ENCODE results near the gene POLE3. TPM values are rescaled to one million over a fixed set of nuclear protein-coding genes. Genes with fewer than 3 reads are reported as not detected.

POLE3 gene
- total RNA-seq, 1 experiment from 2014 or later = 64.5 TPM

DNA sequence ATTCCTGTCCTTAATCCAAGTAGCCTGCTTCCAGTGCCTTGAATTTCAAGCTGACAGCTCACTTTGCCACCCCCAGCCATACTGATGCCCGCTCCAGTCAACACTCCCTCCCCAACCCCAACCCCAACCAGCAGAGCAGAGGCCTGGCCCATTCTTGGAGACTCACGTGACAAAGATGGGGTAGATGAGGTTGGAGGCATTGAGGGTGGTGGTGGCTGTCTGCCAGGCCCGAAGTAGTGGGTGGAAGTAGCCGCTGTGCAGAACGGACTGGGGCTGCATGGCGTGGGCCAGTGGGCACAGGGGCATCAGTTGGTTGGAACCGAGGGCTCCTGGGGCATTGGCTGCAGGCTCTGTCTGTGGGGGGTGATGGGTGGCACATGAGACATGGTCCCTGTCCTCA, 17.2 kb downstream of the POLE3 start:
- no TSS peak for BruUV-seq (replicated peaks)
- intact Hi-C loops (cut with micrococcal nuclease; ENCODE audit: unreplicated experiment) = no loop called here
- DNase-seq = no peak
- no peak overlapping the region for H3K27ac ChIP-seq
- 0 out of 2 replicates have a peak, but pooled peaks cover 6% of the 10 kb centered on the region for H4K20me1 ChIP-seq (ENCODE audit: insufficient read depth)
- H3K4me1 ChIP-seq (replicated peaks; ENCODE audit: insufficient read depth) = peaks cover 7% of the 10 kb centered on the region
- H3K79me2 ChIP-seq (ENCODE audit: low read depth) = no peaks in the 10 kb centered on the region
- no peaks in the 10 kb centered on the region for H3K9me3 ChIP-seq (ENCODE audit: insufficient read depth, low read depth)
- no peak overlapping the region for H2AFZ ChIP-seq
- H3K27me3 ChIP-seq (ENCODE audit: insufficient read depth, low read depth) = no peaks in the 10 kb centered on the region
- TF ChIP-seq, protein P1, sequence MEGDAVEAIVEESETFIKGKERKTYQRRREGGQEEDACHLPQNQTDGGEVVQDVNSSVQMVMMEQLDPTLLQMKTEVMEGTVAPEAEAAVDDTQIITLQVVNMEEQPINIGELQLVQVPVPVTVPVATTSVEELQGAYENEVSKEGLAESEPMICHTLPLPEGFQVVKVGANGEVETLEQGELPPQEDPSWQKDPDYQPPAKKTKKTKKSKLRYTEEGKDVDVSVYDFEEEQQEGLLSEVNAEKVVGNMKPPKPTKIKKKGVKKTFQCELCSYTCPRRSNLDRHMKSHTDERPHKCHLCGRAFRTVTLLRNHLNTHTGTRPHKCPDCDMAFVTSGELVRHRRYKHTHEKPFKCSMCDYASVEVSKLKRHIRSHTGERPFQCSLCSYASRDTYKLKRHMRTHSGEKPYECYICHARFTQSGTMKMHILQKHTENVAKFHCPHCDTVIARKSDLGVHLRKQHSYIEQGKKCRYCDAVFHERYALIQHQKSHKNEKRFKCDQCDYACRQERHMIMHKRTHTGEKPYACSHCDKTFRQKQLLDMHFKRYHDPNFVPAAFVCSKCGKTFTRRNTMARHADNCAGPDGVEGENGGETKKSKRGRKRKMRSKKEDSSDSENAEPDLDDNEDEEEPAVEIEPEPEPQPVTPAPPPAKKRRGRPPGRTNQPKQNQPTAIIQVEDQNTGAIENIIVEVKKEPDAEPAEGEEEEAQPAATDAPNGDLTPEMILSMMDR (conservative IDR thresholded peaks at IDR 0.05) = no peak
- no peak for TF ChIP-seq EZH2 (IDR thresholded peaks at IDR 0.05; ENCODE audit: low read depth)
- POLR2A ChIA-PET (ENCODE audit: unreplicated experiment) = no interaction called here
- no peak overlapping the region for H3K4me2 ChIP-seq
- H3K36me3 ChIP-seq (ENCODE audit: low read depth) = no peaks in the 10 kb centered on the region
- H3K4me3 ChIP-seq = no peak overlapping the region
- no peaks in the 10 kb centered on the region for H3K9me2 ChIP-seq (ENCODE audit: insufficient read depth)
- H3F3A ChIP-seq (ENCODE audit: insufficient read depth, low read depth) = peaks cover 9% of the 10 kb centered on the region
- CTCF ChIA-PET = no interaction called here

DNA sequence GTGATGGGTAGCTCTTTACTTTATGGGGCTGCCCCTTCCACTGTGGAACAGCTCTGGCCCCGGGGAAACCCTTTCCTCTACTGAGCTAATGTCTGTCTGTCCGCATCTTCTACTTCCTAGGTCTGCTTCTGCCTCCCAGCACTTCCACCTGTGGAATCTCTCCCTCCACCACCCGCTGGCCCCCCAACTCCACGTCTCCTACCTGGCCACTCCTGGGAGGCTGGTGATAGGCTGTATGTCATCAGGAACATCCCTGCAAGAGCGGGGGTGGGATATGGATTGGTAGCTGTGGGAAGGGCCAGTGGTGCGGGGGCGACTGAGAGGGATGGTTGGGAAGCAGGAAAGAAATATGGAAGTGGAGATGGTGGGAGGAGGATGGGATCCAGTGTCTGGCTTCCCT, 18.6 kb downstream of the POLE3 start:
- TF ChIP-seq EZH2 (IDR thresholded peaks at IDR 0.05; ENCODE audit: low read depth) = no peak
- TF ChIP-seq, protein P1 (conservative IDR thresholded peaks at IDR 0.05) = no peak
- Histone ChIP-seq H3F3A (ENCODE audit: insufficient read depth, low read depth) (no peaks in the 10 kb centered on the region; the same call in 1 of the 2 replicates), H3K9me3 (ENCODE audit: insufficient read depth, low read depth) (no peaks in the 10 kb centered on the region), H3K9me2 (ENCODE audit: insufficient read depth) (no peaks in the 10 kb centered on the region), H3K4me3 (no peak overlapping the region), H3K36me3 (ENCODE audit: low read depth) (no peaks in the 10 kb centered on the region), H3K27ac (no peak overlapping the region), H2AFZ (no peak overlapping the region), H3K79me2 (ENCODE audit: low read depth) (no peaks in the 10 kb centered on the region), H4K20me1 (ENCODE audit: insufficient read depth) (no peaks in the 10 kb centered on the region), H3K4me1 (replicated peaks; ENCODE audit: insufficient read depth) (no peaks in the 10 kb centered on the region; the same call in 1 of the 2 replicates), H3K4me2 (no peak overlapping the region), H3K27me3 (ENCODE audit: insufficient read depth, low read depth) (no peaks in the 10 kb centered on the region)
- DNase-seq = no peak
- BruUV-seq (replicated peaks) = no TSS peak
- ChIA-PET CTCF (no interaction called here), POLR2A (ENCODE audit: unreplicated experiment) (no interaction called here)
- intact Hi-C loops (cut with micrococcal nuclease; ENCODE audit: unreplicated experiment) = no loop called here

DNA sequence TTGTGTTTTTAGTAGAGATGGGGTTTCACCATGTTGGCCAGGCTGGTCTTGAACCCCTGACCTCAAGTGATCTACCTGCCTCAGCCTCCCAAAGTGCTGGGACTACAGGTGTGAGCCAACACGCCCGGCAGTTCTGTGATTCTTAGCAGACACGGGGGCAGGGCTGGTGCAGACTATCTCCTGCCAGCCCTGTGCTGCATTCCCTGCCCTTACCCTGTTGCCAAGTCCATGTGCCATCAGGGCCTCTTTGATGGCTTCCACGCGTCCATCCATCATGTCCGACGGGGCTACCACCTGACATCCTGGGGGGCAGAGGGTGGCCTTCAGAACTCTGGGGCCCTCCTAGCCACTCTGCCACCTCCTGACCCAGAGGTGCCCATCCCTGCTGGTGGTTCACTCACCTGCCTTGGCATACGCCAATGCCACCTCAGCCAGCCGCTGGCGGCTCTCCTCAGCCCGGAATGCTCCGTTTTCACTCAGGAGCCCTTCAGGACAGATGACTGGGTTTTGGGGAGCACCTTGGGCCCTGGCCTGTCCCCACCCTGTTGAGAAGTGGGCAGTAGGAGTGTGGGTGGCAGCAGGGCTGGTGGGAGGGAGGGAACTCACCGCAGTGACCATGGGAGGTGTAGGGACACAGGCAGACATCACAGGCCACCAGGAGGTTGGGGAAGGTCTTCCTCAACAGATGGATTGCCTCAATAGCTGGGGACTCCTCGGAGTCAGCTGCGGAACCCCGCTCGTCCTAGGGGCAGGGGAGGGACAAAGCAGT, 20.1 kb downstream of the POLE3 start:
- H3K27ac ChIP-seq = no peak overlapping the region
- H3K79me2 ChIP-seq (ENCODE audit: low read depth) = no peaks in the 10 kb centered on the region
- CTCF ChIA-PET = no interaction called here
- no peaks in the 10 kb centered on the region for H3K27me3 ChIP-seq (ENCODE audit: insufficient read depth, low read depth)
- no peak for DNase-seq
- no TSS peak for BruUV-seq (replicated peaks)
- no peak overlapping the region for H3K4me2 ChIP-seq
- no peaks in the 10 kb centered on the region; the same call in 1 of the 2 replicates for H3K4me1 ChIP-seq (replicated peaks; ENCODE audit: insufficient read depth)
- POLR2A ChIA-PET (ENCODE audit: unreplicated experiment) = no interaction called here
- H3K36me3 ChIP-seq (ENCODE audit: low read depth) = no peaks in the 10 kb centered on the region
- intact Hi-C loops (cut with micrococcal nuclease; ENCODE audit: unreplicated experiment) = no loop called here
- no peaks in the 10 kb centered on the region; the same call in 1 of the 2 replicates for H3F3A ChIP-seq (ENCODE audit: insufficient read depth, low read depth)
- TF ChIP-seq EZH2 (IDR thresholded peaks at IDR 0.05; ENCODE audit: low read depth) = no peak
- TF ChIP-seq, protein P1 (conservative IDR thresholded peaks at IDR 0.05) = no peak
- no peaks in the 10 kb centered on the region for H3K9me3 ChIP-seq (ENCODE audit: insufficient read depth, low read depth)
- no peaks in the 10 kb centered on the region for H4K20me1 ChIP-seq (ENCODE audit: insufficient read depth)
- H3K4me3 ChIP-seq = no peak overlapping the region
- no peaks in the 10 kb centered on the region for H3K9me2 ChIP-seq (ENCODE audit: insufficient read depth)
- H2AFZ ChIP-seq = no peak overlapping the region

Data from PC-9 (cell line).